ENCODE results near the gene PIBF1.
A peak's percentile ranks its signal among the peaks of the same experiment; 100 is the strongest.
"Not testable (repeated sequence)": the region's sequence is repeated elsewhere in the genome, so short reads cannot be mapped to it uniquely, and the experiment has no call there.

PIBF1 gene

DNA sequence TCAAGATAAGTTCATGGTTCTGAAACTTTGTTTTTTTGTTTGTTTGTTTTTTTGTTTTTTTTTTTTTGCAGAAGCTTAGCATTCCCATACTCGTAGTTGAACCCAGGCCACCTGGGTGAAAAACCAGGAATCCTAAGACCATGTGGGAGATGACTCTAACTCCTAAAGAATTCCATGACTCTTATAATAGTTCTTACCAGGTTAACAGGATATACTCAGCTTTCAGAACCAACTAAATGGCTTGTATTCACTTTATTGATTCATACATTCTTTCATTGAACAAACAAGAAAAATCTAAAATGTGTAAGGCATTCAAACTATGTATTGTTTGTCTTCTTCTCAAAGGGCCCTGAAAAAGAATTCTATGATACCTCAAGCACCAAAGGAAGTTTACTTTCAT, 236.4 kb downstream of the PIBF1 start:
- DNase-seq (ENCODE audit: low spot score) = no peak

DNA sequence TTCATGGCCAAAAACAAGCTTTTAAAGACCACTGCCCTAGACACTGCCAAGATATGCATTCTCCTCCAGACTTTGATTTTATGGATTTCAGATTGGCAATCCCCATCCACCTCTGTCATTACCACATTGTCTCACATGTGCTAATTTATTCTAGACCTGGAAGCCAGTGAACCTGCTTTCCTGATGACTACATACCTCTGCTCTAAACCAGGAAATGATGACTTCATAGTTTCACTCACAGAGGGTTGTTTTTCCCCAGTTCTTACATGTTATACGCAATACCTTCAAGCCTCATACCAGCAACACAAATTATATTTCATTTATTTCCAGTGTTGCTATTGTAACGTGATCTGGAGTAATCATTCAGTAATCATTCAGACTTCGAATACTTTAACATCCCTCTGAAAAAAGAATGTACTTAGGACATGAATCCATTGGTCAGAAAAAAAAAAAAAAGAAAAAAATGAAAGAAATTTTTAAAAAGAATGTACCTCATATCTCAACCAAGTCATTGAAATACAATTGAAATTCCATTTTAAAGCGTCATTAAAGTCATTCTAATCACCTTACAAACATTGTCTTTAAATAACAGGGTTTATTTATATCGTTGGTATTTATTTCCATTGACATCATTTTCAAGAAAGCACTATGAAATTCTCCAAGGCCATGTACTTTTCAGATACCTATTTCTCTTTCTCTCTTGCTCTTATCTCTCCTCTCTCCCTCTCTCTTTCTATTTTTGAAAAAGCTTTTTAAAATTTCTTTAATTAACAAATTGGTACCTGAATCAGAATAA, 243.5 kb downstream of the PIBF1 start:
- no peak for DNase-seq (ENCODE audit: low spot score)

DNA sequence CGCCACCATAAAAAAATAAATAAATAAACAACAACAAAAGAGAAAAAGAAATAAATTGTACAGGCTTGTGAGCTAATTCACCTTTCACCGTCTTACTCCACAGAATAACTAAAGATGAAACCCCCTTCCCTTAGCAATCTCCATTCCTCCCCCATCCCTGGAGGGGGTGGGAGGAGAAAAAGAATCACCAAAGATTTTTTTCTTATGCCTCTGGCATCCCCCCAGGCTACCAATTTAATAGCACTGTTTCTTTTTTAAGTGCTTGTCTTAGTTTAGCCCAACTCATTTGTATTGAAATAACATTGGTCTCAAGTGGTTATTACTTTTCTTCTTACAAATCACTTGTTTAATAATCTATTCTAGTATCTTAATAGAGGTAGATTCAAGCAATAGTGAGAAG, 253.0 kb downstream of the PIBF1 start:
- DNase-seq (ENCODE audit: low spot score) = no peak

DNA sequence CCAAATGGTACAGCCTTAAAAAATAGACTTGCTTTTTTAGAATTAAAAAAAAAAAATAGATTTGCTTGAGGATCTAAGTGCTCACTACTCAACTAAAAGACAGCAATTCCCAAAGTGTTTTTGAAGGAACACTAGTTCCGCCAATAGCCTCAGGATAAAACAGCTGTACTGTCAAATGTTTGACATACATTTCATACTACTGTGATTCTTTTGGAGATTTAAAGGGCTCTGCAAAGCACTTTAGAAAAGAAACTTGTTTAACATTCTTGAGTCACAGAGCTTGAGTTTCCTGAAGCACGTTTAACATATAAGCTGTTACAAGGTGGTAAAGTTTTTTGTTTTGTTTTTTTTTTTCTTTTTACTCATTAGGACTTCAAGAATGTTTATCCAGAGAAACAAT, 253.7 kb downstream of the PIBF1 start:
- no peak for DNase-seq (ENCODE audit: low spot score)

DNA sequence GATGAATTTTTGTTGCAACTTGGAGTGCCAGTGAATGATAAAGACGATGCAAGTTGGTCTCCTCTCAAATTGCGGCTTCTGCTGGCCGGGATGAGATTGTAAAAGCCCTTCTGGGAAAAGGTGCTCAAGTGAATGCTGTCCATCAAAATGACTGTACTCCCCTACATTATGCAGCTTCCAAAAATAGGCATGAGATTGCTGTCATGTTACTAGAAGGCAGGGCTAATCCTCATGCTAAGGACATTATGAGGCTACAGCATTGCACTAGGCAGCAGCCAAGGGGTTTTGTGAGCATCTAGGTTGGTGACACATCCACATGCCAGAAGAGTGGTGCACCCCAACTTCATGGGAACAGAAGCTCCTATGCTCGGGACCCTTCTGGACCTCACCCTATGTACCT, 254.6 kb downstream of the PIBF1 start:
- no peak for DNase-seq (ENCODE audit: low spot score)

DNA sequence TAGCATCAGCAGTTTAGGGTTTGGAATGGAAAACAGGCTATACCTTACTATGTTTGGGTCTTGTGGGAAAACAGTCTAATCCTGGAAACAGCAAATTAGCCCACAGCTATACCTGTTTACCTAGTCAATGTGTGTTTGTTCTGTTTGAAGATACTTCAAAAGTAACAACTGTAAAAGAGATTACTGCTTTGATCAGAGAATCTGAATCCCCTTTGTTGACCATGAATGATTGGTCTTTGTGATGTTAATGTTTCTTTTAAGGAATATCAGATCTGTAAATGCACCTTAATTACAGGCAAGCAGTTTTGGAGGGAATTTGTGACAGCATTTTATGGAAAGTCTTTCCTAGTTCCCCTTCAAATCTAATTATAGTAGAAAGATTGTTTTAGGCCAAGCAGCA, 256.1 kb downstream of the PIBF1 start:
- DNase-seq (ENCODE audit: low spot score) = no peak

DNA sequence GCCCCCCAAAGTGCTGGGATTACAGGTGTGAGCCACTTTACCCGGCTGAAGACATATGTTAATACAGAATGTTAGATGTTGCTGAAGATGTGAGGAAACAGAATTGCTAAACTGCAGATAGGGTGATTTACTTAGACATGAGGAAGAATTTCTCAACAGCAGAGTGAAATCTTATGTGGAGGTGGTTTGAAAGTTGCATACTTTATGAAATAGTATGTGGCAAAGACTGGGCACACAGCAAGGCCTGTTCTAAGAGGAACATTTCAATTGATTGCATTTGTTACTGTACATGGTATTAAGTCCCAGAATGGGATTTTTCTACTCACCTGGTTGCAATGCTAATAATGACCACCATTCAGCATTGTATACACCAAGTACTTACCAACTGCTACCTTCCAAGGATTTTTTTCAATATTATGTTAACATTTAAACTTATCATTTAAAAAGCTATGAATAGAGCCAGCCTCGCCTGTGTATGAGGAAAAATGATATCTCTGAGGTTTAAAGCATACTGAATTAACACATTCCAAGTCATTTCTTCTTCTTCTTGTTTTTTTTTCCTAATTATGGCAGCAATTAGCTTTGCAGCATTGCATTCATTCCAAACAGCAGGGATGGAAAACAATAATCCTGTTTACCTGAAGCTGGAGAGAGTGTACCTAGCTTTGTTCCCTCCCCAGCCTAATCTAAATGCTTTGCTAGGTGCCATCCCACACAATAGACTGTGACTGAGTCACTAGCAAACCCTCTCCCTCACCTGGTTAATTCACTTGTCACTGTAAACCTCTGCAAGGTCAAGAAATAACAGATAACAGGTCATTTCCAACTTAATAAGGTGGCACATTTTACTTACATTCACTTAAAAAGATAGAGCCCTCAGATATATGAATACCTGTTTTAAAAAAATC, 257.5 kb downstream of the PIBF1 start:
- no peak for DNase-seq (ENCODE audit: low spot score)

DNA sequence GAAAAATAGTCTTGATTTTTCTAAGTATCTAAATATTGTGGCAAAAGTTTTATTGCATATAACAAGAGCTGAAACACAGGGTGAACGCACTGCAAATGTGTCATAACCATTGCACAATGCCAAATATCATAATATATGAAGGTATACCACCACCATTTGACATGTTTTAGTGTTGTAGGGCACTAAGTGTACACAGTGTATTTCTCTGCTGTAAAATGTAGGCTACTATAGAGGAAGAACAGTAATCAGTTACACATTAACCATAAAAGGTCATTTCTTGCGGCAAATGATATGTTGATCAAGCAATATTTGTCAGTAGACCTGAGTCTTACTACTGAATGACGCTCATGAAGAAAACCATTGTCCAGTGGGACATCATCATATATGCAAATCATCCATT, 258.6 kb downstream of the PIBF1 start:
- no peak for DNase-seq (ENCODE audit: low spot score)

DNA sequence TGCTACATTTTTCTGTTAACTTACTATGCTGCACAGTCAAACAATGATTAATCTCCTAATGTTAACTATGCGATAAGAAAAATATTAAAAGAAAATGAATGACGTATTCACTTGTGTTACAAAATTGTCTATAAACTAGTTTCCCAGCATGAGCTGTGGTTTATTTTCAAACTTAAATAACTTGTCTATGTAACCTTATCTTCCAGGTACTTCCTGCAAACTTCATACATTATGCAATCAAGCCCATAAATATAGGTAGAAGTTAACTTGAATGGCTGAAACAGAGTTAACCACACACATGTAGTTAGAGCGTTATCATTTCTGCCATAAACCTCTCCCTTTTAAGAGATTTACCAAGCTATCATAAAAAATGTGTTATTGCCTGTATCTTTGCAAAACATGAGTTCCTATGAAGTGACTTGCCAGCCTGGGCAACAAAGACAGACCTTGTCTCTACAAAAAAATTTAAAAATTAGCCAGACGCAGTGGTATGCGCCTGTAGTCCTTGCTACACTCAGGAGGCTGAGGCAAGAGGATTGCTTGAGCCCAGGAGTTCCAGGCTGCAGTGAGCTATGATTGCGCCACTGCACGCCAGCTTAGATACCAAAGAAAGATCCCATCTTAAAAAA, 259.1 kb downstream of the PIBF1 start:
- DNase-seq (ENCODE audit: low spot score) = no peak

DNA sequence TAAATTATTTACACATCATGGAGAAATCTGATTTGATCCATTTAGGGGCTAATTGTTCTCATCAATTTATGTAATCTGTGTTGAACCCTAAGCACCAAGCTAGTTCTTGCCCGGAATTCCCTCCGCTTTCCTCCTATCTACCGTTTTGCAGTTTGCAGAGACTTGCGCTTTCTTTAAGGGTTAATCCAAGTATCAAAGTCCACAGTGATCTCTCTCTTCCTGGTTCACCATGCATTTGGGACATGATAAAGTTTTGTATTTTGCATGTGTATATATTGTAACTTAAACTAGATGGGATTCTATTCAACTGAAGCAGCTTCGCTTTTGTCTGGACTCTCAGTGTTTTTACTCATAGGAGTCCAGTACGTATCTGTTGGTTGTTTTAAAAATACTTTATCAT, 263.1 kb downstream of the PIBF1 start:
- DNase-seq (ENCODE audit: low spot score) = no peak

DNA sequence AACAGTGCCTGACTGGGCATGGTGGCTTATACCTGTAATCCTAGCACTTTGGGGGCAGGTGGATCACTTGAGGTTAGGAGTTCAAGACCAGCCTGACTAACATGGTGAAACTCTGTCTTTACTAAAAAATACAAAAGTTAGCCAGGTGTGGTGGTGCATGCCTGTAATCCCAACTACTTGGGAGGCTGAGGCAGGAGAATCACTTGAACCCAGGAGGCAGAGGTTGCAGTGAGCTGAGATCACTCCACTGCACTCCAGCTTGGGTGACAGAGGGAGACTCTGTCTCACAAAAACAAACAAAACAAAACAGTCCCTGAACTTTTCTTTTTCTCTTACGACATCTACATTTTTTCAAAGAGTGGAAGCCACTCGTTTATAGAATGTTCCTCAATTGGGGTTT, 266.7 kb downstream of the PIBF1 start:
- not testable (repeated sequence) for DNase-seq (ENCODE audit: low spot score)

DNA sequence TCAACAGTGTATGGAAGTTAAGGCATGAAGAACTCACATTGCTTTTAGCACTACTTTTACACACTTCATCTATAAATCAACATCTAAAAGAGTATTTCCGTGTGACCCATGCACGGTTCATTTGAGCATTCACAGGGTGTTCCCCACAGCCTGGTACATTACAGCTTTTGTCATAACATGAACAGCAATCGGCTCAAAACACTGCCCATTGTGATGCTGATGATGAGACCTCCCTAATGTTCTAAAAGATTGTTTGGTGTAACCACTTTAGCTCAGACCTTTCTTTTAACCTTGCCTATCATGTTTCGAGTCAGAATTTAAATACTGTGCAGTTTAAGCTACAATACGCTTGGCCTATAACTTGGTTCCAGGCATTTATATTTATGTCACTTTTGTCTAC, 272.8 kb downstream of the PIBF1 start:
- no peak for DNase-seq (ENCODE audit: low spot score)

DNA sequence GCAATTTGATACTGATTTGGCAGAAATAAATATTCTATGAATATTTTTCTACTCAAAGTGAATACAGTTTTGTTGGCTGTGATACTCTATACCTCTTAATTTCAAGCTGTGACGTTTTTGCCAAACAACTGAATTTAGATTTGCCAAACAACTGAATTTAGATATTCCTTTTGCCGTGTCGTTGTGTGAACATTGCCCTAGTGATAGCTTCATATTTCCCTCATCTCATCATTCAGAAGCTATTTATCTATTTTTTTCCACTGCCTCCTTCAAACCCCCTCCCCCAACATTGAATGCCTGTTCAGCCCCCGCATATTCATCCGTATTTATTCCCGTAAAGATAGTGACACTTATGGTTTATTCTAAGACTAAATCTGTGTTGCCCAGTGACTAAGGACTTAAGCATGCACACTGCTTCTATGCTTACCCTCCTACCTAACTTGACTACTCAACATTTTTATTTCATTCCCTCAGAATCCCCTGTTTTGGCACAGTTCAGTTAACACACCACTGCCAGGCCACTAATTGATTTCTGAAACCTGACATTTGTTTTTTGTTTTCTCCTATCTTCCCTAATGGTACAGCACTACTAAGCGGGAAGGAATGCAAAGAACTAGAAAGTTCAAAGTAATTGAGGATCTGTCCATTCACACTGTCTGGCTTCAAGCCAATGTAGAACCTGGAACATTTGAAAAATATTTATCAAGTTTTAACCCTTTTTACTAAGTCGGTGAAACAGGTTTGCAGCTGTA, 274.1 kb downstream of the PIBF1 start:
- no peak for DNase-seq (ENCODE audit: low spot score)

DNA sequence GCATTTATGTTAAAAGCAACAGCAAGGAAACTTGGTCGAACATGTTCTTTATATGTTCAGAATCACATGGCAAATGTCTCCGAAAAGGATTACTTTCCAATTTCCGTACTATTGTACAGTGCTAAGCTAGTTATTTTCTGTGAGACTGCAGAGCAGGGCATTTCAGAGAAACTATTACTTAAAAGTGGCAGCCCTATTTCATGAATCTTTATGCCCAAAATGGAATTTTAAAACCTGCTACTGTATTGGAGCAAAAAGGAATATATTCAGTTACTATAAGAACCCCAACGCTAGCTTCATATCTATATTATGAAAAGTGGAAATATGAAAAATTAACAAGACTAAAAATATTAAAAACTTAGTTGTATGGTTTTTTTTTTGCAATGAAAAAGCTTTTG, 274.6 kb downstream of the PIBF1 start:
- no peak for DNase-seq (ENCODE audit: low spot score)

DNA sequence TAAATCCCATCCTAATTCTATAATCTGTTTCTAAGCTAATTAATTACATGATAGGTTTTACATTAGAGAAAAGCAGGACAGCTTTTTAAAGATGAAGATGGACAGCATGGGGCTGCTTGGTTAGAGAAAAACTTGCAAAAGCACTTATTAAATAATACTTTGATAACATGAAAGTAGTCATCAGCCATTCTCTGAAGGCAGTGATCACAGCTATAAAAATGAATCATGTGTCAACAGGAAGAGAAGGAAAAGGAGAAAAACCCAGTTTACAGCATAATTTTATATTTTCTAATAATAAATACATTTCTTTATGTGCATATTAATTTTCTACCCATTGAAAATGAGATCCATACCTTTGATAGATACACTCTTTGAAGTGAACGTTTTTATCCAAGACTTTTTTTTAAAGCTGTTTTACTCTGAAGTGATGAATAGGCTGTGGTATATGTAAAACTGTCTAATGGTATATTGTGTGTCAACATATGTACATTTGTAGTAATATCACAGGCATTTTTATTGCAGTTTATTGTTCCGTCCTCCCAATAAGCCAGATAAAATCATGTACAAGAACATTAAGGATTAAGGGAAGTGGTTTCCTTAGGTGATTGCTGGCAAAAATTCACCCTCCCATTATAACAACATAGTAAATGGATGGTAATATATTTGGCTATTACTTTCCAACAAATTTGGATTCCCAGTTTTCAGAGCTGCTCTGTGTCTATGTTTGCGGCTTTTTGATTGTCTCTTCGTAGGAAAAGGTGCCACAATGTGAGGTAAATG, 275.5 kb downstream of the PIBF1 start:
- no peak for DNase-seq (ENCODE audit: low spot score)

DNA sequence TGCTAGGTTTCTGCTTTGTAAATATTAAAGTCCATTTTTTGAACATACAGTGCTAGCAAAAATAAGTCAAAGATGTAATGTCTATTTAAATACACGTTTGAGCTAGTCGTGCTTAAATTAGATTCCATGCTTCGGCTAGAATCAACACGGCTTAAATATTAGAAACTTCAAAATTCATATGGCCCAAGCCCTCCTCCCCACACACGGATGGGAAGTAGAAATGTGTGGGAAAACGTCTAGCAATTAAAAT, 276.1 kb downstream of the PIBF1 start:
- DNase-seq (ENCODE audit: low spot score) = no peak

DNA sequence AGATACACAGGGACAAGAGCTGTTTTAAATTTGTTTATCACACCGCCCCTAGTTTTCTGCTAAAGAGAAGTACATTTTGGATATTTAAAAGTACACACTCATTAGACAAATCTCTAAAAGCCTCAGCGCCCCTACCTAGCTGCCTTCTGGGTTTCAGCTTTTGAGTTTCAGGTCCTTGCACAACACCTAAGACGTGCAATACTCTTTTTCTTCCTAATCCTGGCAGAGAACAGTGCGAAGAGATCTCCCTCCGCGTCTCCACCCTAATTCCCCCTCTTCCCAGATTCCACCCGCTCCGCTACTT, 276.5 kb downstream of the PIBF1 start:
- DNase-seq (ENCODE audit: low spot score) = no peak

DNA sequence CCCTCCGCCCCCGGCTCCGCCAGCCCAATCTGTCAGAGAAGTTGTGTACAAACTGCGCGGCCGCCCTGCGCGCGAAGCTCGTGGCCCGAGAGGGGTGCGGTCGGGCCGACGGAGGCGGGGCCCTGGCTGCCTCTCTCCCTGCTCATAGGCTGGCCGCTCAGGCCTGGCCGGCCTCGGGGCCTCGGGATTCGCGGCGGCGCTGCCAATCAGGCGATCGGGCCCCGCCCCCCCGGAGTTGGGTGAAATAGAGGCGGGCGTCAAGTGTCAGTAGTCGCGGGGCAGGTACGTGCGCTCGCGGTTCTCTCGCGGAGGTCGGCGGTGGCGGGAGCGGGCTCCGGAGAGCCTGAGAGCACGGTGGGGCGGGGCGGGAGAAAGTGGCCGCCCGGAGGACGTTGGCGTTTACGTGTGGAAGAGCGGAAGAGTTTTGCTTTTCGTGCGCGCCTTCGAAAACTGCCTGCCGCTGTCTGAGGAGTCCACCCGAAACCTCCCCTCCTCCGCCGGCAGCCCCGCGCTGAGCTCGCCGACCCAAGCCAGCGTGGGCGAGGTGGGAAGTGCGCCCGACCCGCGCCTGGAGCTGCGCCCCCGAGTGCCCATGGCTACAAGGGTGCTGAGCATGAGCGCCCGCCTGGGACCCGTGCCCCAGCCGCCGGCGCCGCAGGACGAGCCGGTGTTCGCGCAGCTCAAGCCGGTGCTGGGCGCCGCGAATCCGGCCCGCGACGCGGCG, 277.0 kb downstream of the PIBF1 start, which contains the start of gene KLF5:
Gene KLF5 (plus strand): TSS at position 270 of the 724 bp plus-strand sequence. CDS start 323 bp downstream, at position 593.
- DNase-seq (ENCODE audit: low spot score) = peak; percentile 89

DNA sequence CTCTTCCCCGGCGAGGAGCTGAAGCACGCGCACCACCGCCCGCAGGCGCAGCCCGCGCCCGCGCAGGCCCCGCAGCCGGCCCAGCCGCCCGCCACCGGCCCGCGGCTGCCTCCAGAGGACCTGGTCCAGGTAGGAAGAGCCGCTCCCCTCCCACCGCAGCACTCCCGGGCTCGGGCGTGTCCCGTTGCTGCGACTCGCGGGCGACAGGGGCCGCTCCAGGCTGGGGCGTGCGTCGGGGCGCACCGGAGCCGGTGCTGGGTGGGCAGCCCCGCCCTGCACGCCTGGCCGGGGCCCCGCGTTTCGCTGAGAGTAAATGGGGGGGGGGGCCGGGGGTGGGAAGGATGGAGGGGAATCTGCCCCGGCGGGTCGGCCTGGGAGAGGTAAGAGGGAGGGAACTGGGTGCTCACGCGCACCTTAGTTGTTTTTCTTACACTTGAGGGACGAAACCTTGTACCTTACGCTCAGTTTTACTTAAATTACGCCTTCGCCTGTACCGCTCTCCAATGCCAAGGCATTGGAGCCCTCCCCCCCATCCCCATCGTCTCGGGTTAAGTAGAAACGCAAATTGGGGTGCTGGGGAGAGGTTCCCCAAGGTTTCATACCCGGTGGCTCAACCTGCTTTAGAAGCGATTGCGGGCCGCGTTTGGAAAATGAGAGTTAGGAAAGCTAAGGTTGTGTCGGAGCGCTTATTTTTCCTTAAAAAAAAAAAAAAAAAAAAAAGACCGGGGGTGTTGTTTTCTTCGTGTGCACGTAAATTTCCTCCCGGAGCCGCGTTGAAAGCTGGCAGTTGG, 277.7 kb downstream of the PIBF1 start:
- peak; percentile 20 for DNase-seq (ENCODE audit: low spot score)

All from Ammon's horn (tissue), 1 donor.